Trophoblast cell (in vitro differentiated cells and primary cell): ENCODE data around the gene EHD4.

Experiments used
- DNase-seq, 2 donors: peaks; one replicate each; pipeline ENCODE4 v3.0.0-alpha.2; 2016
- H2AFZ ChIP-seq: 2 replicates; pipeline ENCODE4 v1.6.1; 2013; ENCODE audit warnings: low read length, moderate library complexity, mild to moderate bottlenecking; ENCODE audit not compliant: insufficient read depth, poor library complexity
- H2AK5ac ChIP-seq: 2 replicates; pipeline ENCODE4 v1.6.1; 2013; ENCODE audit warnings: mild to moderate bottlenecking, low read length
- H2BK120ac ChIP-seq: 2 replicates; pipeline ENCODE4 v1.6.1; 2013; ENCODE audit warnings: low read length, mild to moderate bottlenecking, moderate library complexity; ENCODE audit not compliant: insufficient read depth, poor library complexity
- H2BK12ac ChIP-seq: 2 replicates; pipeline ENCODE4 v1.6.1; 2013; ENCODE audit warnings: mild to moderate bottlenecking, low read length, moderate library complexity
- H2BK5ac ChIP-seq: 2 replicates; pipeline ENCODE4 v1.6.1; 2013; ENCODE audit warnings: low read length, low read depth, moderate library complexity, mild to moderate bottlenecking; ENCODE audit not compliant: poor library complexity
- H3K14ac ChIP-seq: 2 replicates; pipeline ENCODE4 v1.6.1; 2013; ENCODE audit warnings: mild to moderate bottlenecking, low read length
- H3K18ac ChIP-seq: 2 replicates; pipeline ENCODE4 v1.6.1; 2013; ENCODE audit warnings: mild to moderate bottlenecking, low read length
- H3K23ac ChIP-seq: 2 replicates; pipeline ENCODE4 v1.6.1; 2013; ENCODE audit warnings: low read length
- H3K27ac ChIP-seq: 2 replicates; pipeline ENCODE4 v1.5.1; 2013; ENCODE audit warnings: low read depth, mild to moderate bottlenecking, inconsistent platforms, low read length, moderate library complexity
- H3K27me3 ChIP-seq: 2 replicates; pipeline ENCODE4 v1.6.1; 2013; ENCODE audit warnings: inconsistent platforms, mild to moderate bottlenecking, low read length, moderate library complexity; ENCODE audit not compliant: insufficient read depth
- H3K36me3 ChIP-seq, 2 experiments: 1 replicate in 1 of 2; 2 replicates in 1 of 2; pipeline ENCODE4 v1.6.1; 2013; ENCODE audit warnings: low read length in 2 of 2, mild to moderate bottlenecking in 2 of 2, moderate library complexity in 1 of 2; ENCODE audit not compliant: insufficient read depth in 2 of 2, control insufficient read depth in 1 of 2
- H3K4ac ChIP-seq: 2 replicates; pipeline ENCODE4 v1.6.1; 2013; ENCODE audit warnings: low read depth, mild to moderate bottlenecking, low read length, moderate library complexity
- H3K4me1 ChIP-seq, 2 experiments: 1 replicate in 1 of 2; 2 replicates in 1 of 2; pipeline ENCODE4 v1.6.1; 2013; ENCODE audit warnings: low read length in 2 of 2, mild to moderate bottlenecking in 2 of 2, moderate library complexity in 1 of 2; ENCODE audit not compliant: insufficient read depth in 2 of 2, control insufficient read depth in 1 of 2
- H3K4me2 ChIP-seq: 2 replicates; pipeline ENCODE4 v1.6.1; 2013; ENCODE audit warnings: inconsistent platforms, mild to moderate bottlenecking, low read length, moderate library complexity
- H3K4me3 ChIP-seq: 2 replicates; pipeline ENCODE4 v1.5.1; 2013; ENCODE audit warnings: mild to moderate bottlenecking, low read depth, low read length, inconsistent platforms
- H3K79me1 ChIP-seq: one replicate; pipeline ENCODE4 v1.6.1; 2013; ENCODE audit warnings: low read length
- H3K79me2 ChIP-seq: 2 replicates; pipeline ENCODE4 v1.6.1; 2013; ENCODE audit warnings: low read length, mild to moderate bottlenecking; ENCODE audit not compliant: control insufficient read depth, insufficient read depth, poor library complexity
- H3K9ac ChIP-seq: 2 replicates; pipeline ENCODE4 v1.6.1; 2013; ENCODE audit warnings: mild to moderate bottlenecking, low read length
- H3K9me3 ChIP-seq: 2 replicates; pipeline ENCODE4 v1.6.1; 2013; ENCODE audit warnings: low read depth, mild to moderate bottlenecking, control low read depth, inconsistent platforms, low read length; ENCODE audit not compliant: insufficient read depth
- H4K12ac ChIP-seq: 2 replicates; pipeline ENCODE4 v1.6.1; 2013; ENCODE audit warnings: low read depth, mild to moderate bottlenecking, low read length, moderate library complexity
- H4K8ac ChIP-seq: 2 replicates; pipeline ENCODE4 v1.6.1; 2013; ENCODE audit warnings: low read depth, mild to moderate bottlenecking, low read length, moderate library complexity
- H4K91ac ChIP-seq: one replicate; pipeline ENCODE4 v1.6.1; 2013; ENCODE audit warnings: low read depth, mild to moderate bottlenecking, low read length, moderate library complexity
- WGBS: extraction: QIAGEN DNeasy Blood & Tissue Kit; methylation state at CpG from one replicate; pipeline ENCODE4 v1.1.7; 2013; ENCODE audit warnings: missing lambda C conversion rate; ENCODE audit not compliant: insufficient read length, insufficient coverage; ENCODE audit errors: extremely low coverage; 5-methylcytosine and 5-hydroxymethylcytosine counted together

EHD4 gene

GRCh38 chr15:41936155-41936554 is 36.2 kb downstream of the EHD4 start:
- peaks cover 5% of the 10 kb centered on the region in 2 experiments for H3K4me1 ChIP-seq
- peaks cover 2% of the 10 kb centered on the region for H3K79me2 ChIP-seq
- H3K27me3 ChIP-seq = no peaks in the 10 kb centered on the region
- no peak overlapping the region for H3K4ac ChIP-seq
- no peak for DNase-seq
- no CpG with 5 or more reads among the region's 3 CpGs for WGBS
- no peak overlapping the region for H3K4me3 ChIP-seq
- H3K36me3 ChIP-seq = peaks cover 5 to 14% of the 10 kb centered on the region in 2 experiments
- no peak overlapping the region for H3K9ac ChIP-seq
- H2AK5ac ChIP-seq = no peak overlapping the region
- no peak overlapping the region for H3K23ac ChIP-seq
- no peak overlapping the region for H3K4me2 ChIP-seq
- H3K79me1 ChIP-seq = no peaks in the 10 kb centered on the region
- H4K8ac ChIP-seq = no peak overlapping the region
- no peaks in the 10 kb centered on the region for H3K9me3 ChIP-seq
- no peak overlapping the region for H4K91ac ChIP-seq
- H3K14ac ChIP-seq = no peak overlapping the region
- H3K18ac ChIP-seq = no peak overlapping the region
- H2BK120ac ChIP-seq = no peak overlapping the region
- no peak overlapping the region for H2BK5ac ChIP-seq
- no peak overlapping the region for H2AFZ ChIP-seq
- no peak overlapping the region for H2BK12ac ChIP-seq
- H4K12ac ChIP-seq = no peak overlapping the region
- no peak overlapping the region for H3K27ac ChIP-seq

- peaks cover 5% of the 10 kb centered on the region in 2 experiments for H3K4me1 ChIP-seq
- no peak overlapping the region for H2BK12ac ChIP-seq
- no peak overlapping the region for H3K27ac ChIP-seq
- no peak overlapping the region for H3K4me3 ChIP-seq
- no peak overlapping the region for H2BK5ac ChIP-seq
- H2BK120ac ChIP-seq = no peak overlapping the region
- DNase-seq = no peak
- no peak overlapping the region for H4K12ac ChIP-seq
- H3K79me1 ChIP-seq = no peaks in the 10 kb centered on the region
- H2AFZ ChIP-seq = no peak overlapping the region
- H3K4me2 ChIP-seq = no peak overlapping the region
- H3K36me3 ChIP-seq = peaks cover 5 to 14% of the 10 kb centered on the region in 2 experiments
- no CpG with 5 or more reads among the region's 5 CpGs for WGBS
- H3K9ac ChIP-seq = no peak overlapping the region
- H3K14ac ChIP-seq = no peak overlapping the region
- H3K18ac ChIP-seq = no peak overlapping the region
- H3K79me2 ChIP-seq = peaks cover 2% of the 10 kb centered on the region
- H3K9me3 ChIP-seq = no peaks in the 10 kb centered on the region
- H3K4ac ChIP-seq = no peak overlapping the region
- H3K23ac ChIP-seq = no peak overlapping the region
- H3K27me3 ChIP-seq = no peaks in the 10 kb centered on the region
- no peak overlapping the region for H4K91ac ChIP-seq
- H2AK5ac ChIP-seq = no peak overlapping the region
- H4K8ac ChIP-seq = no peak overlapping the region
Observed at GRCh38 chr15:41935566-41936020, 36.8 kb downstream of the EHD4 start.

GRCh38 chr15:41934843-41935242 is 37.5 kb downstream of the EHD4 start:
- Histone ChIP-seq H2AK5ac (no peak overlapping the region), H3K27ac (no peak overlapping the region), H3K4me2 (no peak overlapping the region), H3K79me2 (peaks cover 2% of the 10 kb centered on the region), H2BK5ac (no peak overlapping the region), H2AFZ (no peak overlapping the region), H3K9ac (no peak overlapping the region), H3K4ac (no peak overlapping the region), H4K8ac (no peak overlapping the region), H3K27me3 (no peaks in the 10 kb centered on the region), H3K4me1 (peaks cover 5% of the 10 kb centered on the region in 2 experiments), H3K18ac (peak overlapping the region; percentile 50), H4K12ac (no peak overlapping the region), H2BK12ac (peak overlapping the region; percentile 10), H3K4me3 (no peak overlapping the region), H3K23ac (no peak overlapping the region), H4K91ac (no peak overlapping the region), H3K14ac (no peak overlapping the region), H3K79me1 (no peaks in the 10 kb centered on the region), H3K9me3 (no peaks in the 10 kb centered on the region), H3K36me3 (peaks cover 2 to 8% of the 10 kb centered on the region in 2 experiments), H2BK120ac (no peak overlapping the region)
- WGBS = no CpG with 5 or more reads among the region's 4 CpGs
- no peak for DNase-seq

- DNase-seq = no peak
- H3K23ac ChIP-seq = no peak overlapping the region
- peaks cover 2 to 8% of the 10 kb centered on the region in 2 experiments for H3K36me3 ChIP-seq
- no peak overlapping the region for H3K4ac ChIP-seq
- no peak overlapping the region for H2BK120ac ChIP-seq
- no peaks in the 10 kb centered on the region for H3K9me3 ChIP-seq
- H3K14ac ChIP-seq = no peak overlapping the region
- no peaks in the 10 kb centered on the region for H3K79me1 ChIP-seq
- no CpG with 5 or more reads among the region's 10 CpGs for WGBS
- H3K4me1 ChIP-seq = peaks cover 5 to 11% of the 10 kb centered on the region in 2 experiments
- H2AFZ ChIP-seq = no peak overlapping the region
- H4K12ac ChIP-seq = no peak overlapping the region
- no peak overlapping the region for H4K91ac ChIP-seq
- no peak overlapping the region for H3K4me3 ChIP-seq
- H3K27me3 ChIP-seq = no peaks in the 10 kb centered on the region
- no peak overlapping the region for H3K9ac ChIP-seq
- no peak overlapping the region for H2AK5ac ChIP-seq
- H3K79me2 ChIP-seq = peaks cover 2% of the 10 kb centered on the region
- H3K4me2 ChIP-seq = no peak overlapping the region
- H3K27ac ChIP-seq = no peak overlapping the region
- no peak overlapping the region for H2BK5ac ChIP-seq
- no peak overlapping the region for H4K8ac ChIP-seq
- H3K18ac ChIP-seq = peak overlapping the region; percentile 25
- H2BK12ac ChIP-seq = peak overlapping the region; percentile 28
Observed at GRCh38 chr15:41933771-41934170, 38.6 kb downstream of the EHD4 start.
